ENCODE measurements around the gene DDX19B. TPM values are rescaled to one million over a fixed set of nuclear protein-coding genes. Genes with fewer than 3 reads are reported as not detected.
"Not testable (repeated sequence)": the region's sequence is repeated elsewhere in the genome, so short reads cannot be mapped to it uniquely, and the experiment has no call there.

Gene DDX19B
- total and polyA plus RNA-seq, 9 of the 15 experiments (the other 6 are each of a cell fraction or from before 2014, with no cell fraction given), result 7.0 to 32.9 (median 19.3) TPM

GRCh38 chr16:70306880-70307279 lies 7.9 kb downstream of the DDX19B start:
- in situ Hi-C loops (cut with MboI), result no loop called here
- TF ChIP-seq ARID1B (IDR thresholded peaks at IDR 0.05), result no peak
- no peak for TF ChIP-seq TAF15 (IDR thresholded peaks at IDR 0.05; ENCODE audit: low read depth, low read length)
- no peak for TF ChIP-seq ESRRB (CRISPR knock-in tag; IDR thresholded peaks at IDR 0.05; ENCODE audit: borderline replicate concordance)
- no peak for TF ChIP-seq ATF4 (CRISPR knock-in tag; IDR thresholded peaks at IDR 0.05)
- TF ChIP-seq SFPQ (IDR thresholded peaks at IDR 0.05; ENCODE audit: low read depth, low read length), result no peak
- TF ChIP-seq ZNF239 (CRISPR knock-in tag; IDR thresholded peaks at IDR 0.05), result no peak
- no peak for TF ChIP-seq ZNF79 (CRISPR knock-in tag; IDR thresholded peaks at IDR 0.05; ENCODE audit: low read depth)
- no peaks in the 10 kb centered on the region for H3K9me1 ChIP-seq (ENCODE audit: control insufficient read depth, insufficient read depth, low read length)
- no peak overlapping the region for H3K4me3 ChIP-seq
- no peaks in the 10 kb centered on the region for H3K9me3 ChIP-seq (replicated peaks; ENCODE audit: control insufficient read depth, insufficient read depth, low read depth, low read length)
- ChIA-PET CTCF (ENCODE audit: low intra/inter-chr PET ratio) (no interaction called here), POLR2A (interaction anchor here (0.6 to 2.7 kb wide), 3 partner anchors 19 to 40 kb away, joined by 3 to 13 read pairs (median 3); partner anchors contain the start of genes AARS1 and DDX19A)
- intact Hi-C loops (cut with micrococcal nuclease), result no loop called here
- FAIRE-seq (no peak), DNase-seq (ENCODE audit: extremely low read depth in 1 of 4, low spot score in 3 of 4) (no peak), ATAC-seq (no peak)
- no peaks in the 10 kb centered on the region for H4K20me1 ChIP-seq (replicated peaks; ENCODE audit: control insufficient read depth, insufficient read depth, low read length)
- 70% methylated on average over 2 of the region's 2 CpGs for WGBS (ENCODE audit: insufficient coverage, low coverage, missing lambda C conversion rate)
- no peak overlapping the region for H3K4me2 ChIP-seq (ENCODE audit: insufficient read depth, low read length)
- no peak overlapping the region for H3K9ac ChIP-seq (ENCODE audit: insufficient read depth in 1 of 2, low read depth in 2 of 2, low read length in 2 of 2)
- H3K4me1 ChIP-seq (replicated peaks in 1 of 2; ENCODE audit: control insufficient read depth in 2 of 2, insufficient read depth in 2 of 2, low read length in 2 of 2), result no peaks in the 10 kb centered on the region
- H3K27me3 ChIP-seq (ENCODE audit: control insufficient read depth in 2 of 2, insufficient read depth in 2 of 2, low read length in 2 of 2), result no peaks in the 10 kb centered on the region
- H3K36me3 ChIP-seq (ENCODE audit: control insufficient read depth, insufficient read depth, low read length), result no peaks in the 10 kb centered on the region
- H3K79me2 ChIP-seq (ENCODE audit: control insufficient read depth, insufficient read depth, low read length), result peaks cover 13% of the 10 kb centered on the region; the same call in 2 of the 3 replicates
- no peak overlapping the region for H2AFZ ChIP-seq (ENCODE audit: low read depth, low read length)
- H3K27ac ChIP-seq (ENCODE audit: extremely low read depth, low read depth, low read length), result no peak overlapping the region
- no TSS peak for BruUV-seq (replicated peaks)

- H3K27ac ChIP-seq (ENCODE audit: extremely low read depth, low read depth, low read length); DNase-seq (ENCODE audit: extremely low read depth in 1 of 4, low spot score in 3 of 4); BruUV-seq (replicated peaks); ATAC-seq; H3K4me1 ChIP-seq (replicated peaks in 1 of 2; ENCODE audit: control insufficient read depth in 2 of 2, insufficient read depth in 2 of 2, low read length in 2 of 2); H4K20me1 ChIP-seq (replicated peaks; ENCODE audit: control insufficient read depth, insufficient read depth, low read length); H3K9me3 ChIP-seq (replicated peaks; ENCODE audit: control insufficient read depth, insufficient read depth, low read depth, low read length); in situ Hi-C loops (cut with MboI); H3K36me3 ChIP-seq (ENCODE audit: control insufficient read depth, insufficient read depth, low read length); H2AFZ ChIP-seq (ENCODE audit: low read depth, low read length); FAIRE-seq; intact Hi-C loops (cut with micrococcal nuclease); H3K79me2 ChIP-seq (ENCODE audit: control insufficient read depth, insufficient read depth, low read length); H3K9ac ChIP-seq (ENCODE audit: insufficient read depth in 1 of 2, low read depth in 2 of 2, low read length in 2 of 2); H3K4me3 ChIP-seq; CTCF ChIA-PET (ENCODE audit: low intra/inter-chr PET ratio); H3K27me3 ChIP-seq (ENCODE audit: control insufficient read depth in 2 of 2, insufficient read depth in 2 of 2, low read length in 2 of 2); H3K9me1 ChIP-seq (ENCODE audit: control insufficient read depth, insufficient read depth, low read length); H3K4me2 ChIP-seq (ENCODE audit: insufficient read depth, low read length): not testable (repeated sequence)
- WGBS (ENCODE audit: insufficient coverage, low coverage, missing lambda C conversion rate), result 68% methylated on average over 2 of the region's 2 CpGs
- POLR2A ChIA-PET, result interaction anchor here (2.7 kb wide), 1 partner anchor 19 kb away, joined by 13 read pairs; the partner anchor contains the start of gene AARS1
Observed at GRCh38 chr16:70307726-70308125, 8.7 kb downstream of the DDX19B start.

Data from K562 (cell line).